Activated gamma-delta T cell treated with anti-CD3 and anti-CD28 coated beads, Interleukin-2, amount 50 U/mL, for 16 hours (primary cell): Measurements from ENCODE around the gene SPOCK2.
"Not testable (repeated sequence)": the region's sequence is repeated elsewhere in the genome, so short reads cannot be mapped to it uniquely, and the experiment has no call there.

Experiments
- DNase-seq: peaks from one replicate; pipeline ENCODE4 v3.0.0-alpha.2; 2020; ENCODE audit warnings: low read depth

The SPOCK2 gene

DNA sequence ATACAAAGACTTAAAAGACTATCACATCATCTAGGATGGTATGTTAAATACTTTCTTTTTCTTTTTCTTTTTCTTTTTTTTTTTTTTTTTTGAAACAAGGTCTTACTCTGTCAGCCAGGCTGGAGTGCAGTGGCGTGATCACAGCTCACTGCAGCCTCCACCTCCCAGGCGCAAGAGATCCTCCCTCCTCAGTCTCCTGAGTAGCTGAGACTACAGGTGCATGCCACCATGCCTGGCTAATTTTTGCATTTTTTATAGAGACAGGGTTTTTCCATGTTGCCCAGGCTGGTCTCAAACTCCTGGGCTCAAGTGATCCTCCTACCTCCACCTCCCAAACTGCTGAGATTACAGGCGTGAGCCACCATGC lies 19.6 kb upstream of the SPOCK2 start:
- not testable (repeated sequence) for DNase-seq

DNA sequence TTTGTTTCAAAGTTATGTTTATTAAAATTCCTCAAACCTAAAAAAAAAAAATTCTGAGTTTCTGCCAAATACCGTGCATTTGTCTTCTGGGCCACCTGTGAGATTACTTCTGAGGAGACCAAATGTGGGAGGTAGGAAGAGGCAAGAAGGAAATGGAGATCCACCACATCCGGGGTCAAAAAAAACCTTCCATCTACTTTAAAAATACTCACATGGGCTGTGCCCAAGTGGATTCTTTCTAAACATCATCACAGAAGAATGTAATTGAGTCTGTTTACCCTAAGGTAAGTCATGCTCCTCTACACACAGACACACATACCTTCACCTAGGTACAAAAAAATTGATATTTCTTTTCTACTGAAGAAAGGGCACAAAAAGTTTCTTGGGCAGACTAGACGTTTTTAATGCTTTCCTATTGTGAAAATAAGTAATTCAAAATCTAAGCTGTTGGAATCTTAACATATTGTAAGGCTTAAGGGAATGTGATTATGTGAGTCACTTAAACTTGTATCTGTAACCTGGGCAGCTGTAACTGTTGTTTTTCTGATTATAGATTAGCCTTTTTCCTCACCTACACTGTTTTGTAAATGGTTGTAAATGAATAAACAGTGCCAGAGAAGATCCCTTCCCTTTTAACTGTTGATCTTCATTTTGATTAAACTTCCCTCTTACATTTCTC lies 19.1 kb upstream of the SPOCK2 start:
- no peak for DNase-seq

DNA sequence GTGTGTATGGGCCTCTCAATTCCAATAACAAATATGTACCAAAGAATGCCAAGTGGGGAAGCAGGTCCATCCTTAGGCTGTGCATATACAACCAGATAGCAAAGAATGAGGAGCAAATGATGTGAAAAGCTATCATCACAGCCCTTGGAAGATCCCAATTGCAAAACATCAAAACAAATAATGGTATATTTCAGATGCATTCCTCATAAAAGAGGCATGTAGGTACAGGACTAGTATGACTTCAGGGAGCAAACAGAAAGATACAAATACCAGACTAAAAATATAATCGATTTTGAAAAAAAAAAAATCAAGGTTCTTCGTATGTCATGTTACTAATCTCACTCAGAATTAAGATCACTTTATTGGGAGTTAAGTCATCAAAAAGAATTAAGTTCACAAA lies 18.5 kb upstream of the SPOCK2 start:
- no peak for DNase-seq

DNA sequence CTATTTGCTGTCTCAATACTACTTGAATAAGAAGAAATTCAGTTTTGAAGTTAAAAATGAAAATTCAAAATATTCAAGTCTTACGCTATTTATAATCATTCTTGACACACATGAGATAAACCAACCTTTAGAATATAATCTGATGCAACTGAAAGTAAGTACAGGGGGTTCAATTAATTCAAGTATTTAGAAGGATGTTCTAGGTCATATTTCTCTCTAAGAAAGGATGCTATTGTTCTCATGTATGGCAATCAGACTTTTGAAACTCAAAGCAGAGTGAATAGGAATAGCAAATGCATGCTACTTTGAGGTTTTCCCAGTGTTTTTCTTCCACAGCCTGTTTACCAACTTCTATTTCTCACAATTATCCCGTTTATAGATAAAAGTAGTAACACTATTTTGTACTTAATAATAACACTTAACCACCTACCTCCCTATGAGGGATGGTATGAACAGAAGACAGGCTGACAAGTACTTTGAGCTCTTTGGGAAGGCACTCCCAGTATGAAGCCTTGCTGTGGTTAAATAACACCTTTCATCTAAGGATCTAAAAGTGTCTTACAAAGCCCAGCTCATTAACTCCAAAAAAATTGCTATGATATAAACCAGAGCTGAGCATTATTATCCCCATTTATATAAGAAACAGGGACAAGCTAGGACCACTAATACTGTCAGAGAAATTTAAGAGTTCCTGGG lies 18.0 kb upstream of the SPOCK2 start:
- DNase-seq: no peak

DNA sequence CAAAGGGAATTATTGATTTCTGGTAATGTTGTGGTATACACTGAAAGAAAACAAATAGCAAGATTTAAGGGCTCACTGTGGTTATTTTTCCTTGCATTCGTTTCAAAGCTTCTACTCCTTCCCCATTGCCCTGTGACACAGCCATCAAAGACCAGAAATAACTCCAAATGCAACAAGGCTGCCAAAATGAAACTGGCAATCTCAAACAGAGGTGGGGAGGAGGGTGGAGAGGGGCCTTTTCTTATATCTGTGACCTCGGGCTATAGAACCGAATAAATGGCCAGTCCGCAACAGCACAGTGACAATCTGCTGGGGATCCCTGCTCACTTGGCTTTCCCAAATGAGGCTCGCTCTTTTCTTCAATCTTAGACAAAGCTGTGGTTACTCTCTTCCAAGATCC lies 17.4 kb upstream of the SPOCK2 start:
- DNase-seq: no peak

DNA sequence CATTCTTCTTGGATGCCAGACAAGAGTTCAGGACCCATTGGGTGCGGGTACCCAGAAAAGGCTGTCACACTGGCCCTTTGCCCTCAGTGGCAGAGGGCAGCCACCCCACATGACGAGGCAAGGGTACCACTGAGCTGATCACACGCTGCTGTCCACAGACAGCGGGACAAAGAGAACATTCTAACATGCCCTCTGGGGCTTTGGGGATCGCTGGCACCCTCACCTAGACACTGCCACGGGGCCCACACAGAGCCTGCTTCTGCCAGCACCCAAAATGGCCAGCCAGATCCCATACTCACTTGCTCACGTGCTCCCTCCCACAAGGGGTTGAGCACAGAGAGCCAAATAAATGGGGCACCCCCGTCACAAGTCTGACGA lies 16.7 kb upstream of the SPOCK2 start:
- no peak for DNase-seq

DNA sequence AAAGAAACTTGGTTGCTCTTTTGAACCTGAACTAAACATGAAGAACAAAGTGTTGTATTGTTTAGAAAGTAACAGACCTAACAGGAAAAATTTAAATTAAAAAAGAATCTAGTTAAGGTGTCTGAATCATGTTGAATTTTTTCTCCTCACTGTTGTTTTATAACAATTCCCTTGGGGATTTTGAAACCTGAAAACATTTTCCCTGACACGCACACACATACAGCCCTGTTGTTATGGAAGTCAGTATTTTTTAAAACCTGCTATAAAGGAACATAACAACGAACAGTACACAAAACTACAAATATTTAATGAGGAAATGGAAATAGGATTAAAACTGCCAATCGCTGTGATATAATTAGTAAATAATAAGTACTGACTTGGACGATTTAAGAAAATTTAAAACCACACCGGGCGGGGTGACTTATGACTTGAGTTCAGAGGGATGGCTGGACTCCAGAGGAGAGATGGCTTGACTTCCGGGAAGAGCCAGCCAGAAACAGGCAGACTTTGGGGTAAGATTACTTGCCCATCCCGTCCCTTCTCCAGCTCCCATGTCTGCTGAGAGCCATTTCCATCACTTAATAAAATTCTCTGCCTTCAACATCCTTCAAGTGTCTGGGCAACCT lies 16.2 kb upstream of the SPOCK2 start:
- no peak for DNase-seq

DNA sequence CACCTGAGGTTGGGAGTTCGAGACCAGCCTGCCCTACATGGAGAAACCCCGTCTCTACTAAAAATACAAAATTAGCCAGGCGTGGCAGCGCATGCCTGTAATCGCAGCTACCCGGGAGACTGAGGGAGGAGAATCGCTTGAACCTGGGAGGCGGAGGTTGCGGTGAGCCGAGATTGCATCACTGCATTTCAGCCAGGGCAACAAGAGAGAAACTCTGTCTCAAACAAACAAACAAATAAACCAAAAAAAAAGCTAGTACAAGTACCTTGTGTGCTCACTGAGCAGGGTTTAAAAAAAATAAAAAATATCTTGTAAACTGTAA lies 11.2 kb upstream of the SPOCK2 start:
- DNase-seq: no peak

DNA sequence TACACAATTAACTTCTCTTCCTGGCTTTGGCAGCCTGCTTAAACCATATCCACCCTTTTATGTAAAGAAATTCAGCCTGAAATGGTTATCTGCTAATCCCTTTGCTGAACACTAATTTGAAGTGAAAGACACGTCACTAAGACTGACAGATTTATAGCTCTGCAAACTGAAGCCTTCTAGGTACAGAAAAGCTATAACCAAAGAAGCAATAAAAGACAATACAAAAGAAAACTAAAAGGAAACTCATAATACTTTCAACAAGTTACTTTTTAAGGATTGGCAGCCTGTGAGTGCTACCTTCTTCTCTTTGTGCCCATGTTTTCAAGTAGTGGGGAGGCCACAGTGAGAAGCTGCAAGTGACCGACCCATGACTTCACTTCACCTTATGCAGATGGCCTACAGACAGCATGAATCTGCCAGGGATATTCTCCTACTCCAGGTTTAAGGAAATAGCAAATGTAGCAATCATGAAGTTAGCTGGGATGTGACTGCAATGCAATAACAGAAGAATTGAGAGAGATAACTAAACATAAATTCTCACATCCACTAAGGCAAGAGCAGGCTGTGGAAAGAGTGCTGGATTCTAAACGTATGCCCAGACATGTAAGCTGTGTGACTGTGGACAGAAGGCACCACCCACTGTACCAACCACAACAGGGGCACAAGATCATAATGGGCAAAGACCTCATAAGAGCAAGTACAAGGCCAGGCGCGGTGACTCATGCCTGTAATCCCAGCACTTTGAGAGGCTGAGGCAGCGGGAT lies 10.7 kb upstream of the SPOCK2 start:
- no peak for DNase-seq

DNA sequence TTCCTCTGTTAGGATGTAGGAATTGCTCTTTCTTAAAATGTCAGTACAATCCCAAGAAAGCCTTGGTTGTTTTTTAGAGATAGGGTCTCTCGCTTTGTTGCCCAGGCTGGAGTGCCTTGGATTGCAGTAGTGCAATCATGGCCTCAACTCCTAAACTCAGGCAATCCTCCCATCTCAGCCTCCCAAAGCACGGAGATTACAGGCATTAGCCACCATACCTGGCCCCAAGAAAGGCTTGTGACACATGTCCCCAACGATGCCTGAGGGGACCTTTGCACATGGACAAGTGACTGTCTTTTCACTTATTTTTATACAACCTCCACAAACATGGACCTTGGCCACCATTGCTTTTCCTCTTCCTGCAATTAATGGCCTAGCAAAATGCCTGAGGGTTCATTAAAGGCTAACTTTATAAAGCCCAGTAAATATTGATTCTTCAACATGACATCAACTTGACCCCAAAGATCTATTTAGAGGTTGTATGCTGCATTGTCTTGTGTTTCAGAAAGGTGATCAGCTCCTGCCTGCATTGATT lies 10.0 kb upstream of the SPOCK2 start:
- DNase-seq: no peak

DNA sequence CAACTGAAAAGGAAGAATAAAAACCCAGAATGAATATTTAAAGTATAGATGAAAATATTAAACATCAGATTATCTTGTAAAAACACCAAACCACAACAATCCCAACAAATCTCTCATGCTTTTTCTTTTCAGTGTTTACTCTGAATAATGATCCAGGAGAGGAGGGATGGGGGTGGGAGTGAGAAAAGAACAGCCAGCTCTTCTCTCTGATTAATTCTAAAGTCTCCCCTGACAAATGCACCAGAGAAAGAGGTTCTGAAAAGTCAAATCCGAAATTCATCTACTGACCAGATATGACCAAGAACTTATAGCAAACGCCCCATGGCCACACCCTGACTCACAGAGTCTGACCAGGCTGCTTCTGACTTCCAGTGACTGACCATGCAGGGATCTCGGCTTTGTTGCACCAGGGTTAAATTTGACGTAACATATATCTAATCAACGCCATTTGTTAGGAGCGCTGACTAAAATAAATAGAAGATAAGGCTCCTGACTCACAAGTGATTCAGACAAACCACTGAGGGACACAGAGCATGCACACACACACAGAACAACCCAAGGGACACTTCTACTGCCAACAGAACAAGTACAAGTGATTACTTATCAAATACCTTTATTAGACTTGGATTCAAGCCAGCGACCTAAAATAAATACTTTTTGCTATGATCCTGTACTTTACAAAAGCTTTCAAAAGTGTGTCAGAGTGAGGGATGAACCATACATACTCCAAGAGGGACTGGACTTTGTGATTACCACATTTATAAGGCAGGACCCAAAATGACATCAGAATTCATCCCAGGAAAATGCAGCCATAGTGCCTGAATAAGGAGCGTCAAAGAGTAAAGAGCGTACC lies 9.3 kb upstream of the SPOCK2 start:
- DNase-seq: no peak

DNA sequence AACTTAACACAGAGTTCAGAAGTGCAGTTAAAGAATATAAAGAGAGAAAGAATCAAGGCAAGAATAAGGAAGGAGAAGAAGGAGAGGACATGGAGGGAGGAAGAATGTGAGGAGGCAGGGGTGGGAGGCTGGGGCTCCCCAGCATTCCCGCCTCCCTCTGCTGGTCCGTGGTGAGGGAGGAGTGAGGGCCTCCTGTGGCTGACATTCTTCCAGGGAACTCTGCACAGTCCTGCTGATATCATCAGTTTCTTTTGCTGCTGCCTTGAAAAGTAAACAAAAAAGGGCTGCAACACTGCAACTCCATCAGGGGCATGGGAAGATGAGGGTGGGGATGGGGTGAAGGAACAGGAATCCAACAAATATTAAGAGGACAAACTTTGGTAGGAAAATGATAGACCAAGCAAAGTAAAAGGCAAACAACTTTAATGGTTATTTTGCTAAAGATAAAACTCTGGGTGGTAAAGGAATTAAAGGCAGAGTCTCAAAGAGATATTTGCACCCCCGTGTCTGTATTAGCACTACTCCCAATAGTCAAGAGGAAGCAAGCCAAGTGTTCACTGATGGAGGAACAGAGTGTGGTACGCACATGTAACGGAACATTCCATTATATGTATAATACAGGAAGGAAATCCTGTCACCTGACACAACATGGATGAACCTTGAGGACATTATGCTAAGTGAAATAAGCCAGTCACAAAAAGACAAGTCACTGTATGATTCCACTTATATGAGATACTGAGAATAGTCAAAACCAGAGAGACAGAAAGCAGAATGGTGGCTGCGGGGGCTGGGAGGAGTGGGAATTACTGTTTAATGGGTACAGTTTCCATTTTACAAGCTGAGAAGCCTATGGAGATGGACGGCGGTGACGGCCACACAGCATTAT lies 8.0 kb upstream of the SPOCK2 start:
- DNase-seq: no peak

DNA sequence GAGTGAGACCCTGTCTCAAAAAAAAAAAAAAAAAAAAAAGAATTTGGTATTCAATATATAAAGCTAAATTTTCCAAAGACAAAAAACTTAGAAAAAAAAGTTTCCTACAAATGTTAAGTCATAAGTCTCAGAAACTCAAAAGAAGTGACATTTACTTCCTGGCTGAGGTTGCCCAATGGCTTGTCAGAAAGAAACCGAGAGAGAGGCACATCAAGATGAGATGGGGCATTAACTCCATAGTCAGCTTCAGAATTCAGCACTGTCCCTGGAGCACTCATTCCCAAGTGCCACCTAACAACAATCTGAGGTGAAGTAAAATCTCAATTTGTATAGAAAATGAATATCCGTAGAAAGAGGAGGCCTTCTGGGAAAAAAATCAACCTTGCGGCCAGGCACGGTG lies 6.8 kb upstream of the SPOCK2 start:
- no peak for DNase-seq

DNA sequence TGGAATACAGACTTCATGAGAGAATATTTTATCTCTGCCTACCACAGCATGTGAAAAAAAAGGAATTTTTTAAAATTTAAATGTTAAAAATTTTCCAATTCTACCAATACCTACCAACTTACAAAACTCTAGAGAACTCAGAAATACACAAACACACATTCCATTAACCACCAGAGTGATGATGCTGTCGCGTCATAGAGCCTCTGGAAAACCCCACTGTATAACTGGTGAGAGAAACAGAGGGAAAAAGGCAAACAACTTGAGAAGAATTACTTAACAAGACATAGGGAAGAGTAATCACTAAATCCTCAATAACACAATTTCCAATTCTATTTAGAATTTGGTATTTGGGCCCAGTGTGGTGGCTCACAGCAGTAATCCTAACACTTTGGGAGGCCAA lies 6.2 kb upstream of the SPOCK2 start:
- no peak for DNase-seq

DNA sequence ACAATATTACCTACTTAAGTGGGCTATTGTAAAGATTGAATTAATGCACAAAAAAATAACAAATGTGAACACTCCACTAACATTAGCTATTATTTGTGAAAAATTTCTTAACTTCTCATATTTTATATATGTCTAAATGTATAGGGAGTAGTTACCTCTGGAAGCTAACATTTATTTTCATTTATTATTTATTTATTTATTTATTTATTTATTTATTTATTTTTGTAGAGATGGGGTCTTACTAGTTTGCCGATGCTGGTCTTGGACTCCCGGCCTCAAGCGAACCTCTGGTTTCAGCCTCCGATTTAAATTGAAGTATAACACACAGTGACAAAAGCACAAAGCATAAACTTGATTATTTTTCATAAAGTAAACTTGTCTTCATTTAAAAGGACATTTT lies 5.1 kb upstream of the SPOCK2 start:
- no peak for DNase-seq

DNA sequence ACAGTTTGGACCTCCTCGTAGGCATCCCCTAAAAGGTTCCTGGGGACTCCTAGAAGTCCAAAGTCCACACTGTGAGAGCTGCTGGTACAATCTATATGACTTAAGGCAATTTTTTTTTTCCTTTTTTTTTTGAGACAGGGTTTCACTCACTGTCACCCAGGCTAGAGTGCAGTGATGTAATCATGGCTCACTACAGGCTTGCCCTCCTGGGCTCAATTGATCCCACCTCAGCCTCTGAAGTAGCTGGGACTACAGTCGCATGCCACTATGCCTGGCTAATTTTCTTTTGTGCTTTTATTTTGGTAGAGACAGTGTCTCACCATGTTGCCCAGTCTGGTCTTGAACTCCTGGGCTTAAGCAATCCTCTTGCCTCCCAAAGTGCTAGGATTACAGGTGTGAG lies 4.6 kb upstream of the SPOCK2 start:
- no peak for DNase-seq

DNA sequence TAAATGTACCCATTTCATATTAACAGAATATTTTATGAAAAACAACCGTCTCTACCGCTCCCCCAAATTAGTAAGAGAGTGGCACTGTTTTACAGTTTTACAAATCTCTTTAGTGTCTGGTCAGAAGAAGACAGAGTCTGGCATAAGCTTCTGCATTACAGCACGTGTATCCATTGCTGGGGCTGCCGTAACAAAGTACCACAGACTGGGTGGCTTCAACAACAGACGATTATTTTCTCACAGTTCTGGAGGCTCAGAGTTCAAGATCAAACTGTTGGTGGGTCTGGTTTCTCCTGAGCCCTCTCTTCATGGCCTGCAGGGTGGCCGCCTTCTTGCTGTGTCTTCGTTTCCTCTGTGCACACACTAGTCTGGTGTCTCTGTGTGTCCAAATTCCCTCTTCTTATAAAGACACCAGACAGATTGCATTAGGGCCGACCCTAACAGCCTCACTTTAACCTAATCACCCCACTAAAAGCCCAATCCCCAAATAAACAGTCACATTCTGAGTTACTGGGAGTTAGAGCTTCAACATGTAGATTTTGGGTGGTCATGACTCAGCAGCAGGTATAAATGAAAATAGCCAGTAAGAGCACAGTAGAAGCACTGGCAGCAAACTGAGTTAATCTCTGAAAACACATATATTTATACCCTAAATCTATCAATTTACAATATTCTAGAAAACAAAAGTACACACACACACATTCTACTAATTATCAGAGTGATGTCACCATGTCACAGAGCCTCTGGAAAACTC lies 4.0 kb upstream of the SPOCK2 start:
- no peak for DNase-seq

DNA sequence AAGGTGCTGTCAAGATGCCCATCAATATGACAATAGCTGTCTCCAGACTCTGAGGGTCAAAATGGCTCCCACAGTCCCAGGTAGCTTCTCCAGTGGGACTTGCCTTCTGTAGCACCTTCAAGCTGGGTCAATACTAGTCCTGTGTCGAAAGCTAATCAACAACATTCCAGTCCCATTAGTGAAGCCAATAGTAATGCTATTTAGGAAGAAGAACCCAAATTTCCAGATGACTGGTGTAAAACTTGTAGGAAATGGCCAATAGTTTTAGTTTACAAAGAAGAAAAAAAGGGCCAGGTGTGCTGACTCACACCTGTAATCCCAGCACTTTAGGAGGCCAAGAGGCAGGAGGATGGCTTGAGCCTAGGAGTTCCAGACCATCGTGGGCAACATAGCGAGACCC lies 2.0 kb upstream of the SPOCK2 start:
- no peak for DNase-seq

DNA sequence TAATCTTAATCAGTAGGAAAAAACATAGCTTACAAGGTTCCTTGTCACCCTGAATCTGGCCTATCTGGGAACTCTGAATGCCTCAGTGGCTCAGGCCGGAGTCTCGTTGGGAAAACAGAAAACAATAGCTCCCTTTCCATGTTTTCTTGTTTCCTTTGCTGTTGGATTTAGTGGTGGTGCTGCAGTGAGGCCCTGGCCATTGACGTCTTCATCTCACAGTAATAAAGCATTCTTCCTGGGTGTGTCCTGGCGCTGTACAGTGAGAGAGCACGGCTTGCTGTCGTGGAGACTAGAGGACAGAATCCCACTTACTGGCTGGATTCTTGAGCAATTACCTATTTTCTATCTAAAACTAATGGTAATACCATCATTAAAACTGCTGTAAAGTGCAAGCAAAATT lies 1.3 kb upstream of the SPOCK2 start:
- DNase-seq: no peak

DNA sequence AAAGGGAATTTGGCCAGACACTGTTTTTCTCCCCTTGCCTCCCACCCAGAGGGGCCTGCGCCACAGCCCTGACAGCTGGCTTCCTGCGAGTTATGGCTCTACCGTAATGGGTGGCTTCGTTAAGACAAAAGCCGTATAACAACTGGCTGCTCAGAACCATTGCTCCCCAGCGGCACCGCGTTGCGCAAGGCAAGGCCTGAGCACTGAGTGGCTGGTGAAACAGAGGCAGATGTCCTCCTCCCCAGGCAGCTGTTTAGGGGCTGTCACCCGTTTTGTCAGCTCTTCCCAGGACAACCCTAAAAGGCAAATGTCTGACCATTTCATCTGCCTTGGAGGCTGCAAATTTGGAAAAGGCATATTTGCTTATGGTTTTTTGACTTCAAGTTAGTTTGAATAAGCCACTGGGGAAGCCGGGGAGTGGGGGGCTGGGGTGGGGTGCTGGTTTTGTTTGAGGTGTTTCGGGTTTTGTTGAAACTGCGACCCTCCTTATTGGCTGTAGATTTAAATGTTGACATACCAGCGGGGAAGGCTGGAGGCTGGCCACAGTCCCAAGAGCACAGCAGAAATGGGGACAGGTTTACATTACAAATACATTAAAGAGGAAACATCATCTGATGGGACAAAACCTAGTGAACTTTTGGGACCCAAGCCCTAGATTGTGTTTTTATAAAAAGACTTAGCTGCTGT lies 681 bp upstream of the SPOCK2 start:
- DNase-seq: peak; percentile 32
